HG03439 (cell line): ENCODE results near the gene ADAD1.
"Not testable (repeated sequence)": the region's sequence is repeated elsewhere in the genome, so short reads cannot be mapped to it uniquely, and the experiment has no call there.

Source experiments
- ATAC-seq: cut with Tn5 transposase; IDR thresholded peaks from one replicate; pipeline ENCODE4 v1.9.1; 2021; ENCODE audit warnings: mild to moderate bottlenecking, moderate library complexity; ENCODE audit not compliant: unreplicated experiment

ADAD1 gene

GRCh38 chr4:122378711-122379110 is at the start of gene ADAD1:
Gene ADAD1 (plus strand): TSS chr4:122379011. CDS start chr4:122380070, 1,059 bp downstream.
- ATAC-seq: no peak

GRCh38 chr4:122329876-122330565 is 48.8 kb upstream of the ADAD1 start:
- ATAC-seq: no peak

- no peak for ATAC-seq
These were observed 47.6 kb upstream of the ADAD1 start for GRCh38 chr4:122331195-122331594.

GRCh38 chr4:122334828-122335227 is 44.0 kb upstream of the ADAD1 start:
- no peak for ATAC-seq

GRCh38 chr4:122341886-122342285 is 36.9 kb upstream of the ADAD1 start:
- ATAC-seq: no peak

GRCh38 chr4:122346036-122346435 is 32.8 kb upstream of the ADAD1 start:
- ATAC-seq: no peak

GRCh38 chr4:122346503-122346902 is 32.3 kb upstream of the ADAD1 start:
- no peak for ATAC-seq

GRCh38 chr4:122356317-122356808 is 22.4 kb upstream of the ADAD1 start:
- ATAC-seq: no peak

- no peak for ATAC-seq
These were observed 18.1 kb upstream of the ADAD1 start for GRCh38 chr4:122360754-122361153.

GRCh38 chr4:122364700-122365404 is 14.0 kb upstream of the ADAD1 start:
- ATAC-seq: no peak

- not testable (repeated sequence) for ATAC-seq
These were observed 10.0 kb upstream of the ADAD1 start for GRCh38 chr4:122368786-122369185.

GRCh38 chr4:122377352-122377751 is 1.5 kb upstream of the ADAD1 start:
- no peak for ATAC-seq

GRCh38 chr4:122379239-122379638 is 428 bp downstream of the ADAD1 start:
- ATAC-seq: no peak

GRCh38 chr4:122383341-122383740 is 4.5 kb downstream of the ADAD1 start:
- ATAC-seq: no peak

GRCh38 chr4:122384245-122384644 is 5.4 kb downstream of the ADAD1 start:
- ATAC-seq: no peak

- no peak for ATAC-seq
These were observed 14.5 kb downstream of the ADAD1 start for GRCh38 chr4:122393276-122393675.

GRCh38 chr4:122403861-122404260 is 25.1 kb downstream of the ADAD1 start:
- no peak for ATAC-seq

GRCh38 chr4:122412547-122412946 is 33.7 kb downstream of the ADAD1 start:
- ATAC-seq: no peak

- no peak for ATAC-seq
These were observed 44.4 kb downstream of the ADAD1 start for GRCh38 chr4:122423246-122423645.

- ATAC-seq: no peak
These were observed 52.5 kb downstream of the ADAD1 start for GRCh38 chr4:122431351-122431750.

GRCh38 chr4:122434285-122434684 is 55.5 kb downstream of the ADAD1 start:
- ATAC-seq: no peak

GRCh38 chr4:122450847-122451246 is 72.0 kb downstream of the ADAD1 start:
- ATAC-seq: no peak
